Measurements from ENCODE around the gene NBAS.

The NBAS gene

GRCh38 chr2:15279201-15279876 lies 281.8 kb downstream of the NBAS start:
- Mint-ChIP-seq H3K27ac (peak overlapping the region in 1 of 3 experiments; percentile 49), H3K4me1 (no peaks in the 10 kb centered on the region), H3K27me3 (ENCODE audit: low read depth) (no peaks in the 10 kb centered on the region), H3K9me3 (no peaks in the 10 kb centered on the region), H3K4me3 (no peak overlapping the region), H3K36me3 (ENCODE audit: low read depth) (peaks cover 41% of the 10 kb centered on the region)
- TF ChIP-seq CTCF (IDR thresholded peaks at IDR 0.05; ENCODE audit: unreplicated experiment in 3 of 3), result no peak

GRCh38 chr2:15278296-15278695 lies 282.8 kb downstream of the NBAS start:
- no peaks in the 10 kb centered on the region for H3K9me3 Mint-ChIP-seq
- no peak overlapping the region for H3K4me3 Mint-ChIP-seq
- H3K4me1 Mint-ChIP-seq, result peaks cover 2% of the 10 kb centered on the region
- TF ChIP-seq CTCF (IDR thresholded peaks at IDR 0.05; ENCODE audit: unreplicated experiment in 3 of 3), result no peak
- no peaks in the 10 kb centered on the region for H3K27me3 Mint-ChIP-seq (ENCODE audit: low read depth)
- H3K27ac Mint-ChIP-seq, result no peak overlapping the region
- peaks cover 44% of the 10 kb centered on the region for H3K36me3 Mint-ChIP-seq (ENCODE audit: low read depth)

DNA sequence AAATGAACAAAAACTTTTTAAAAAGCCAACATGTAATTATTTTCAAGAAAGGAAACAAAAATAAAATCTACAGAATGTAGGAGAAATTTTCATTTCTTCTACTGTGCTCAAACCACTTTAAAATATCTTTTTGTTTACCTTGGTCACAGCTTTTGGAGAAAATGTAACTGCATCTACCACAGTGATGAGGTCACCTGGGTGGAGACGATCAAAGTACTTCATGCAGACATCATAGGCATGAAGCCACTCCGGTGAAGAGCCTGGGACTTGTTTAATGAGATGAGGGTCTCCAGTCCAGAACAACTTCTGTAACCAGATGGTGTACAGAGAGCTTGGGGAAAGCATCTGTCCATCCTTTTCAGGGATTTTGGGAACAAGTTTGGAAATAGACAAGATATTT lies 285.8 kb downstream of the NBAS start:
- no peak overlapping the region for H3K4me3 Mint-ChIP-seq
- TF ChIP-seq CTCF (IDR thresholded peaks at IDR 0.05; ENCODE audit: unreplicated experiment in 3 of 3), result no peak
- no peaks in the 10 kb centered on the region for H3K27me3 Mint-ChIP-seq (ENCODE audit: low read depth)
- peaks cover 33% of the 10 kb centered on the region for H3K36me3 Mint-ChIP-seq (ENCODE audit: low read depth)
- H3K4me1 Mint-ChIP-seq, result peaks cover 19% of the 10 kb centered on the region
- no peaks in the 10 kb centered on the region for H3K9me3 Mint-ChIP-seq
- no peak overlapping the region for H3K27ac Mint-ChIP-seq

GRCh38 chr2:15273452-15273851 lies 287.7 kb downstream of the NBAS start:
- TF ChIP-seq CTCF (IDR thresholded peaks at IDR 0.05; ENCODE audit: unreplicated experiment in 3 of 3), result no peak
- Mint-ChIP-seq H3K36me3 (ENCODE audit: low read depth) (peaks cover 35% of the 10 kb centered on the region), H3K27me3 (ENCODE audit: low read depth) (no peaks in the 10 kb centered on the region), H3K4me1 (peaks cover 19% of the 10 kb centered on the region), H3K9me3 (no peaks in the 10 kb centered on the region), H3K27ac (no peak overlapping the region), H3K4me3 (no peak overlapping the region)

DNA sequence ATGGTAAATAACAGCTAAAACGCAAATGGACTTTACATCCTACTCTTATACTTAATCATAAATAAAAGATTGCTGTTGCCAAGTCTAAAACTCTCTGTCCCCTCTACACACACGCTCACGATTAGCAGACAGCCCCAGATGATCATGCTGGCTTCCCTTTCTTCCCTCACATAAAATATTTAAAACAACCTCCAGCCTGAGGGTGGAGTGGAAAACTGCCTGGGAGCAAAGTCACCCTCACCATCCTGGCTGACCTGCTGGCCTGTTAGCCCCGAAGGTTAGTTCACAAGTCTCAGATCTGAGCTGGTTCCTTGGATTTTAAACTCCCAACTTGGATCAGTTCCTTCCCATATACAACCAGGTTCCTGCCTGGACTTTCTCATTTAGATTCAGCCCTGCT lies 288.2 kb downstream of the NBAS start:
- H3K9me3 Mint-ChIP-seq, result no peaks in the 10 kb centered on the region
- peak overlapping the region in 2 of 3 experiments; percentile 6 to 23 for H3K27ac Mint-ChIP-seq
- H3K4me1 Mint-ChIP-seq, result peaks cover 19% of the 10 kb centered on the region
- no peak for TF ChIP-seq CTCF (IDR thresholded peaks at IDR 0.05; ENCODE audit: unreplicated experiment in 3 of 3)
- no peak overlapping the region for H3K4me3 Mint-ChIP-seq
- H3K27me3 Mint-ChIP-seq (ENCODE audit: low read depth), result no peaks in the 10 kb centered on the region
- peaks cover 37% of the 10 kb centered on the region for H3K36me3 Mint-ChIP-seq (ENCODE audit: low read depth)

DNA sequence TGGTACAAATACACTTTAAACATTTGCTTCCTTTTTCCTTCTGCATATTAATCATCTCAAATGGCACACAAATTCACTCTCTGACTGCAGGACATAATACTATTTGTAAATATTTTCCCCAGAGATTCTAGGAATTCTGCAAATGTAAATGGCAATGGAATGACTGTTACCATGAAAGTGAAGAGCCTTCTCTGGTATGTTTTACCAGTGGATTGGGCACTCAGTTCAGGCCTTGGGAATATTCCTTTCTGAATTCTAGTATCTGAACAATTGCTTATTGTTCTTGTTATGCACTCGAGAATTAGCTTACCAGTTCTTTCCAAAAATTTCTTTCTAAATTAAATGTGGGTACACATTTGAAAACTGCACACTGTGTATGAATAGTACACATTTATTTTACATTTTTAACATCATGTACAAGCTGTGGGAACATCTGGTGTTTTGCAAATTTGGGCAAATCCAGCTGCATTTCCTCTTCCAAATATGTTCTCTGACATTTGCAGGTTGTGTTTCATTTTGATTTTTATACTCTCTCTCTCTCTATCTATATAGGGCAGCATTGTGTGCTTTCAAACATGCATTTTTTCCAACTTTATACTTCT lies 289.1 kb downstream of the NBAS start:
- H3K4me3 Mint-ChIP-seq, result no peak overlapping the region
- TF ChIP-seq CTCF (IDR thresholded peaks at IDR 0.05; ENCODE audit: unreplicated experiment in 3 of 3), result no peak
- peaks cover 19% of the 10 kb centered on the region for H3K4me1 Mint-ChIP-seq

More for the DNA sequence above, 289.1 kb downstream of the NBAS start:
- Mint-ChIP-seq H3K9me3 (no peaks in the 10 kb centered on the region), H3K36me3 (ENCODE audit: low read depth) (peaks cover 34% of the 10 kb centered on the region), H3K27me3 (ENCODE audit: low read depth) (no peaks in the 10 kb centered on the region), H3K27ac (no peak overlapping the region)
